Stimulated activated CD8-positive, alpha-beta memory T cell treated with anti-CD3 and anti-CD28 coated beads, Interleukin-12 subunit alpha, Interleukin-12 subunit beta, amount 100 ng/mL, for 4 hours (primary cell): ENCODE measurements around the gene PEX10.

Experiments used
- DNase-seq: peaks from one replicate; pipeline ENCODE4 v3.0.0-alpha.2; 2020; ENCODE audit warnings: low read depth

PEX10 gene

DNA sequence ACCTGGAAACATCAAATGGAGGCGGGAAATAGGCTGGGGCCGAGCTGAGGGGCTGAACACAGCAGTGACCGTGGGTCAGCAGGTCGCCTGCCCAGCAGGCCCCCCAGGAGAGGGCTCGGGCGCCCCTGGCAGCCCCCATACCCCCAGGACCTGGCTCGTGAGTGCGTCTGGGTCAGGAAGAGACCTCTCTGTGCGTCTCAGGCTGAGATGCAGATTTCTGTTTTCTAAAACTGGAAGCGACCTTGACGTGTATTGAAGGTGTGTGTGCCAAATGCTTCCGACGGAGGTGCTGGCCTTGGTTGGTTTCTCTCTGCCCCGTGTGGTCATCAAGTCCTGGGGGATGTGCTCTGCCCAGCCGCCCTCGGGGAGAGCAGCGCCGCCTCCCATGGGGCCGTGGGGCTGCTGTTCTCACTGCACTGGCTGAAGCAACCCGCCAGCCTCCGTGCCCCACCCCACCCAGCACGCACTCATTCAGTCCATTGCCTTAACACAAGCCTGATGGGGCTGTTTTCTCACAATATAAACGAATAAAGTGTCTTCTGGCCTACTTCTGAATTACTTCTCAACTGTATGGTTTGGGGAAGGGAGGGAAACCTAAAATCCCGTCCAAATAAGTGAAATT, 7.4 kb downstream of the PEX10 start:
- DNase-seq, result no peak

DNA sequence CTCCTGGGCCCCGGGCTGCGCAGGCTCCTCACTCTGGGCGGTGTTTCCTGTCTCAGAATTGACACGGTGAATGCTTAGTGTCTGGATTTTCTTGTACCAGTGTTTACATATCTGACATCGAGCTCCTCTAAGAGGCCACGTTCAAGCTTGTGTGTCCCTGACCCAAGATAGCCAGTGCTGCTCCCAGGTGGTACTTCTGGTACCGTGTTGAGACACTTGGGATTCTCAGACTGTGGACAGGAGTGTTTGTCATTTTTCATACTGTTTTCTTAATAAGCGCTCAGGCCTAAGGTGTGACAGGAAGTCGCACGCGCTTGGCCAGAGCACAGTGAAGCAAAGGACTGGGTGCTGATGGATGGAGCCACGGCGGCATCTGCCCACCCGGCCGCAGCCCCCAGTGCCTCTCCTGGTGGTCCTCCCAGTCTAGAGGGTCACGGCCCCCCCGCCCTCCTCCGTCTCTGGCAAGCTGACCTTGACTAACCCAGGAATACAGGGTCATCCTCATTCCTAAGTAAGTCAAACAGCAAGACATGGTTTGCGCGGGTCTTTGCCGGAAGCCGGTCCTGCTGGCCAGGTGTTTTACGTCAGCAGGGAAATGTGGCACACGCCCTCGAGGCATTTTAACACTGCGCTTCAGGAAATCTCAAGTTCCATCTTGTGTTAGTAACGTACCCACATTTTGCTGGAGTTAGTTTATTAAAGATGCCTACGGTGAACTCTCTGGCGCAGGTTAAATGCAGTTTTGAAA, 8.0 kb downstream of the PEX10 start:
- DNase-seq, result no peak

DNA sequence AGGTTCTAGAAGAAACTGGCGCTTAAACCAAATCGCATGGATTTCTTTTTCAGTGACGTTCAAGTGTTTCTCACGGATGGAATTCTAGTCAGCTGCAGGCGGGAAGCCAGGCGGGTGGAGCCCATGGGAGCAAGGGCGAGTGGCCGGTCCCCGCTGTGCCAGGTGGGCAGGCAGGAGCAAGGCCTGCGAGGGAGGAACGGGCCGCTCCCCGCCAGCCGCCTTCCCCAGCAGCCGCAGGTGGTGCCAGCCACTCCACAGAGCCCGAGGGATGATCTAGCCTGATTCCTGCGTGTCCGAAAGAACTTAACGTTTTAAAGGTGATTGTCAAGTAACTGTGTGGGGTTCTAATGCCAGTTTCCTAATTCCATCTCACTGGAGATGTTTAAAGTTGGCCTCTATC, 9.1 kb downstream of the PEX10 start:
- DNase-seq, result no peak

DNA sequence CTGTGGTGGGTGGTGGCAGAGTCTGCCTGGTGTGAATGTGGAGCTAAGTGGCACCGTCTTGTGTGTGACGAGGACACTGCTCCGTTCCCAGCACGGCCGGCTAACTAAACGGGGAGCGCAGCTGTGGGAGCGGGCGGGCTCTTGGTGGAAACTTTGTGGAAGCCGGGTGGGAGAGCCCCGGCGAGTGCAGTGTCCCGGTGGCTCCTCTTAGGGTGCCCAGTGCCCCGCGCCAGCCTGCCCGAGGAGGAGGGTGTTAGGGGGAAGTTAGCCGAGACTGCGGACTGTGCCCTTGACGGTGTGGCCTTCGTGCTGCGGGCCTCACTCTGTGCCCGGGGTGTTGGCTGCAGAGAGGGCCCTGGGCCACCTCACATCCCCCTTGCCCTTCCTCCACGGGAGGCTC, 9.9 kb downstream of the PEX10 start:
- no peak for DNase-seq

DNA sequence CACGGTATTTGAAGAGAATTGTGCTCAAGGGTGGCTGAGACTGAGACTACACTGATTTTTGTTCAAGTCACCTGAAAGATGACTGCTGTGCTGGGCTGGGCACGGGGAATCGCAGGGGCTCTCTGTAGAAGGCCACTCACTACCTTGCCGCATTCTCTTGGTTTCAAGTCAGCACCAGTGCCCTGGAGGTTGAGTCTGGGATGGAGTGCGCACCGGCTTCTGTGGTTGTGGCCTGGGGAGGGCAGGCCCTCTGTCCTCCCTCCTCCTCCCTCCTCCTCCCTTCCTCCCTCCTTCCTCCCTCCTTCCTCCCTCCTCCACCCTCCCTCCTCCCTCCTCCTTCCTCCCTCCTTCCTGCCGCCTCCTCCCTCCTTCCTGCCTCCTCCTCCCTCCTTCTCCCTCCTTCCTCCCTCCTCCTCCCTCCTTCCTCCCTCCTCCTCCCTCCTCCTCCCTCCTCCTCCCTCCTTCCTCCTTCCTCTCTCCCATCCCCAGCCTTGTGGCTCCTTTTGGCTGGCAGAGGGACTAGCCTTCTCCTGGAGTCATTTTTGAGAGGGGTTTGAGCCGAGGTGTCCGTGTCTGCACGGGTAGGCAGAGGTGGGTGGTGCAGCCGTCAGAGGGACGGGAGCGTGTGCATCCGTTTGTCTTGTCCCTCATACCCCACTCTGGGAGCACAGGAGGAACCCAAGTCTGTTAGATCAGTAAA, 11.3 kb downstream of the PEX10 start:
- no peak for DNase-seq

DNA sequence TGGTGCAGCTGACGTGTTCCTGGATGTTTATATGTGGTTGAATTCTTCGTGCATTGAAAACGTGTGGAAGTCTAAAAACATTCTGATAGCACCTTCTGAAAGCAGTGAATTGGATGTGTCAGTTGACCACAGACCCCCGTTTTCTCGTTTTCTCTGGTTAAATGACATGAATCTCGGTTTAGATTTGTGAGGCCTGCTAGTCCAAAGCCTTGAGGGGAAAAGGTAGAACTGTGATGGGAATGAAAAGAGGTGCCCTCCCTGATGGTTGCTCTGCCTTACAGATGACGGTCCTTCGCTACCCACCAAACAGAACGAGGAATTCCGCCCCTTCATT, 11.8 kb downstream of the PEX10 start:
- no peak for DNase-seq

DNA sequence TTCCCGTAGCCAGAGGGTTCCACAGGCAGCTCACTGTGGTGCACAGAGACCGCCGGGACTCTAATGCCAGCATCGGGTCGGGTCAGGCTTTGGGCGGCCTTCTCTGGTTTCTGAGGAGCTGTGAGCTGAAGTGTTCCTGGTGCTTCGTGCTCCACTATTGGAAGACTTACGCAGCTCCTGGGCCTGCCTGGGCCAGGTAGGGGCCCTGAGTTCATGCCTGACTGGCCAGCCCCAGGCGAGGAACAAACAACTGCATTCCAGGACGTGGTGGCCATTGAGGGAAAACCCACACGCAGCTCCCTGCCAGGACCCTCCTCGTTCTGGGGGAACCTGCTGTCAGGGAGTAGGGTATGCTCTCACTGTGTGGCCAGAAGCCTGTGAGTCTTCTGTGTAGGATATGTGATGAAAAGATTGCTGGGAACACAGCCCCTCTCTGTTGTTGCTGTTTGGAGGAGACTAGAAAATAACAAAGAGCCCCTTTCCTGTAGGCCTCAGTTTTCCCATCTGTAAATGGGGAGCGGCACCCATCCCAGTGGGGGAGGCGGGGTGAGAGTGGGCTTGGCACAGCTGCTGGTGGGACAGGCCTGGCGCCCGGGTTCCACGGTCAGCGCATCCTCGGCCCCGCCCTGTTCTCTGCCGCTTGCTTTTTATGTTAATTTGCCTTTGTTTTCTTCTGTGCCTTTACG, 12.3 kb downstream of the PEX10 start:
- DNase-seq, result no peak

DNA sequence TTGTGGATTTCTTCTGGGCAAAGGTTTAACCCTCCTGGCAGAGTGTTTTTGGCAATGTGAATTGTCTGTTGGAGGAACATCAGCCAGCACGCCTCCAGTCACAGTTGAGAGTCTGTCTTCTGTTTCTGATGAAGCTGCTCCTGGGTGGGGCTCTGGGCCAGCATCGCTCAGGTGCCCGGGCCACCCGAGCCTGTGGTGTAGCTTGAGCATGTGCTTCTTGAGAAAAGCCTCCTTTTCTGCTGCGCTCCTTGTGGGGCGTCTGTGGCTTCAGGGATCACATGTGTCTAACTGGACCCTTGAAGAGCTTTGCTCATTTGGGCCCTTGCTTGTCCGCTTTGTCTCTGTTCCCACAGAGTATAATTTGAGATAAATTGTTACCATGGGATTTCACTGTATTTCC, 13.5 kb downstream of the PEX10 start:
- no peak for DNase-seq

DNA sequence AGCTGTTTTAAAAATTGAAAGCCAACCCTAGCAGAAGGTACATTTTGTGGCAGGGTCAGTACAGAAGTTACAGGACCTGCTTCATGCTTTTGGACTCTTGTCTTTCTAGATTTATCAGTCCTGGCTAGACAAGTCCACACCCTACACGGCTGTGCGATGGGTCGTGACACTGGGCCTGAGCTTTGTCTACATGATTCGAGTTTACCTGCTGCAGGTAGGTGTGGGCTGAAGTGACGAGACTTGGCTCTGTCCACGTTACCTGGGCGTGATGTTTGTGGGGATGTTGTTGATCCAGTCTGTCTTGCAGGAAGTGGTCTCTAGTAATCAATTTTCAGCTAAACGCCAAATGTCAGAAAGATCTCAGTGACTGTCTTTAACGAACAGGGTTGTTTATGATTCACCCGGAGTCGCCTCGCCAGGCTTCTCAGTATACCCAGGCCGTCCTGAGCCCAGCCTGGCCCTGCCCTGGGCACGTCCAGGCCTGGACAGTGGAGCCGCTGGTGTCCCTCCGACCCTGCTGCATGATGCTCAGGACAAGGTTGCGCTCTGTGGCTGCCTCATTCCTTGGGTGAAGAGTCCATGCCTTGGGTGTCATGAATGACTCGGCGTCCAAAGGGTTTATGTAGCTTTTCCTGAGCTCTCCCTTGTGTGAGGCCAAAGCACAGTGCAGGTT, 15.2 kb downstream of the PEX10 start:
- no peak for DNase-seq

DNA sequence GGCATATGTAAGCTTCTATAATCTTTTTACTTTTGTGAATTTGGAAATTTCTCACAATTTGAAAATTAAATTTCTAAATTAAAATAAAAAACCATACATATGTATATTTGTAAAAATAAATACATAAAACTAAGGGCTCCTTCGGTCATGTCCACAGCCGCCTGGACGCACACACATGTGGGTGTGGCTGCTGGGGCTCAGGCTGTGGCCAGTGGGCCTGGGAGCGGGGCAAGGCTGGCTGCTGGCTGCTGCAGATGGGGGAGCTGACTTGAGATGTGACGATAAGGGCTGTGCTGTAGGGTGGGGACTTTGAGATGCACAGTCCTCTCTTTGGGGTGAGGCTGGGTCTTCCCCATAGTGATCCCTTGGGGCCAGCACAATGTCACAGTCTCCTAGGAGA, 15.9 kb downstream of the PEX10 start:
- DNase-seq, result no peak

DNA sequence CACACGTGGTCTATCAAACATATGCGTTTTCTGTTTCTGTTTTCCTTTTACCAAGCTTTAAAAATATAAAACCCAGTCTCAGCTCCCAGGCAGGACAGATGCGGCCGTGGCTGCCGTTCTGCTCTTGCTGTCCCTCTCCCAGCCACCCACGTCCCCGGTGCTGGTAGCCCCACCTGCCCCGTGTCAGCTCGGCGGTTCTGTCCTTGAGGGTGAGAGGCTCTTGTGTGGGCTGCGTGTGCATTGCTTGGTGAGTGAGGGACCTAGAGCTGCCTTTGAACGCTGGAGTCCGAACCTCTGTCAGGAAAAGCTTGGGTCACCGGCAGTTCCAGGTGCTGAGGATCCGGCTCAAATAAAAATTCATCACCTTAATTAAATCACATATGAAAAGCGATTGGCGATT, 16.3 kb downstream of the PEX10 start:
- no peak for DNase-seq

DNA sequence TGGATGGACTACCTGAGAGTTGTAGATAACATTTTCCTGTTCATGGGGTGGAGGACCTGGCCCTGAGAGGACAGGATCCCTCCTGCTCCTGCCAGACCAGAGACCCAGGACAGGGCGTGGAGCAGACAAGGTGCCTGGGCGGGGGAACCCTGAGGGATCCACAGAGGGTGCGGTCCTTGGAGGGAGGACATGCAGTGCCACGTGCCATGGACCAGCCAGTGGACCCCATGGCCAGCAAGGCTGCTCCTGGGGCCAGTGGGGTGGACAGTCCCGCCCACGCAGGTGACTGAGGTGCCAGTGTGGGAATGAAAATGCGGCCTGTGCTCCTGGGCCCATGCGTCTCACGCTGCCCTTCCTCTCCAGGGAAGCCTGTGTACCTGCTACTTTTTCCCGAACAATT, 17.1 kb downstream of the PEX10 start:
- no peak for DNase-seq

DNA sequence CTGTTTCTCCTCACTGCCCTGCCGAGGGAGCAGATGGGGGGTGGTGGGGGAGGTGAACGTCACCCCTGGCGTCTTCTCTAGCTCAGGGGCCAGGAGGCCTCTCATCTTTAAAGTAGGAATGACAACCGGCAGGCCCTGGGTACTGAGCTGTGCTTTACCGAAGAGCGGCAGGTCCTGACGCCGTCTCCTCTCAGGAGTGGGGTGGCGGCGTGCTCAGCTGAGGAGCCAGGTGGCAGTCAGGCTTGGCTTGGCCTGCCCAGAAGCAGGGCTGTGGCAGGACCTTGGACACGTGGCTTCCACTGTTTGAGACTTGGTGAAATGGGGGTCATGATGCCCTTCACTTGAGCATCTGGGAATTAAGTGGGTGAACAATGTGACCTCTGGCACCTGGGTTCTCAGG, 17.6 kb downstream of the PEX10 start:
- no peak for DNase-seq

DNA sequence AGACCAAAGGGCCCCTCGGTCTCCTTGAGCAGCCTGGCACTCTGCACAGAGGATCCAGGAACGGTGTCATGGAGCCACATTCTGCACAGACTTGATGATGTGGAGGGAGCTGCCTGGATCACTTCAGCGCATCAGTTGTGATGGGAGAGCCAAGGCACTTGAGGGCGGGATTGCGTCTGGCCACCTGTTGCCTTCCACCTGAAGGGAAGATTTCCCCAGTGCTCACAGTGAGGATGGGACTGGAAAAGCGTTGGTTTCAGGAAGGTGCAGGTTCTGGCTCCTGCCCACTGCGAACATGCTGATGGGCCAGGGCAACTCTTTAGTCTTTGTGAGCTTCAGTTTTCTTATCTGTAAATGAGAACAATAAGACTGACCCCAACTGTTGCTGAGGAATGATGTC, 18.1 kb downstream of the PEX10 start:
- no peak for DNase-seq

DNA sequence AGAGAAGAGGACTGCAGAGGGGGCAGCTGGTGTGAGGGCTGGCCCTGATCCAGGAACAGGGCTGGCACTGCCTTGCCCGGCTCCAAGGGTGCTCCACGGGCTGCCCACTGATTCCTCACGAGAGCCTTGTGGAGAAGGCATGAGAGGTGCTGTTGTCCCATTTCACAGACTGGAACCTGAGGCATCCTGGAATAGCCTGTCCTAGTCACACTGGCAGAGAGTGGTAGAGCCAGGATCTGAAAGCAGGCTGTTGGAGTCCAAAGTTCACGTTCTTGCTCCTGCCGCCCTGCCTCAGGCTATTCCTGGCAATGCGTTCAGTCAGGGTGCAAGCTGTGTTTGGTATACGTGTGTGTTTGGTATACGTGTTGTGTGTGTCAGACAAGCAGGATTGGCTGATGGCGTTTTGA, 18.9 kb downstream of the PEX10 start:
- no peak for DNase-seq

DNA sequence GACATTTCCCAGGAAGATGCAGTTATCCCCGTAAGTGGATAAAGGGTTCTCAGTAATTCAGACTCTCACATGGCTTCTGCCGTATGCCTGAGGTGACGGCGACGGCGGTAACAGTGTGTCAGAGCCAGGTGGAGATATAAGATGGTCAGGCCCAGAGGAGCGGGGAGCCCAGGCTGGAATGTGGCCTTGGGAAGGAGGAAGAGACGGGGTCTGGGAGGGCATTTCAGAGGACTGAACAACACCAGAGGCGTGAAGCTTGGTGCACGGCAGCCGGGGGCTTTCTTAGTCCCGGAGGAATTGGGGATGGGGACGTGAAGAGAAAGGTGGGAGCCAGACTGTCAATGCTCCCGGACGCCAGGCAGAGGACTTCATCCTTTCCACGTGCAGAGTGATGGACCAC, 19.7 kb downstream of the PEX10 start:
- no peak for DNase-seq

DNA sequence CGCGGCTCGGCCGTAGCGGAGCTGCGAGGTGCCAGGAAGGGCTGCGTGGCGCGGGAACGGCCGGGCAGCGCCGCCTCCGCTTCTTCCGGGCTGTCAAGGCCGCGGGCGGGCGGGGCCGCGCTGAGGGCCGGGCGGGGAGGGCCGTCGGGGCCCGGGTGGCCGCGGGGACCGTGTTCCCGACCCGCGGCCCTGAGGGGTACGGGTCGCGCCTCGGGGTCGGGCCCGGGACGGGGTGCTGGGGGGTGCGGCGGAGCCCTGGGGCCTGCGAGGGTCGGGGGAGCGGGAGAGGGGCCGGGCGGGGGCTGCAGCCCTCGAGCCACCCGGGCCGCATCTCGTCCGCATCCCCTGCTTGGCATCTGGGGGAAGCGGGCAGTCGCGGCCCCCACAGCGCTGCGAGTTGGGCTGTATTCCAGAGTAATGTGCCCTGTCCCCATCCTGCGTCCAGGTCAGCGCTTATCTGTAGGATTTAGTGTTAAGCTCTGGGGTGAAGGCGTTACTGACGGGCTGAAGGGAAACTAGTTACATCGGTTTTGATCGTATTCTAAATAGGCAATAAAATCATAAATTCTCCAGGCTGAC, 20.3 kb downstream of the PEX10 start:
- DNase-seq, result no peak

DNA sequence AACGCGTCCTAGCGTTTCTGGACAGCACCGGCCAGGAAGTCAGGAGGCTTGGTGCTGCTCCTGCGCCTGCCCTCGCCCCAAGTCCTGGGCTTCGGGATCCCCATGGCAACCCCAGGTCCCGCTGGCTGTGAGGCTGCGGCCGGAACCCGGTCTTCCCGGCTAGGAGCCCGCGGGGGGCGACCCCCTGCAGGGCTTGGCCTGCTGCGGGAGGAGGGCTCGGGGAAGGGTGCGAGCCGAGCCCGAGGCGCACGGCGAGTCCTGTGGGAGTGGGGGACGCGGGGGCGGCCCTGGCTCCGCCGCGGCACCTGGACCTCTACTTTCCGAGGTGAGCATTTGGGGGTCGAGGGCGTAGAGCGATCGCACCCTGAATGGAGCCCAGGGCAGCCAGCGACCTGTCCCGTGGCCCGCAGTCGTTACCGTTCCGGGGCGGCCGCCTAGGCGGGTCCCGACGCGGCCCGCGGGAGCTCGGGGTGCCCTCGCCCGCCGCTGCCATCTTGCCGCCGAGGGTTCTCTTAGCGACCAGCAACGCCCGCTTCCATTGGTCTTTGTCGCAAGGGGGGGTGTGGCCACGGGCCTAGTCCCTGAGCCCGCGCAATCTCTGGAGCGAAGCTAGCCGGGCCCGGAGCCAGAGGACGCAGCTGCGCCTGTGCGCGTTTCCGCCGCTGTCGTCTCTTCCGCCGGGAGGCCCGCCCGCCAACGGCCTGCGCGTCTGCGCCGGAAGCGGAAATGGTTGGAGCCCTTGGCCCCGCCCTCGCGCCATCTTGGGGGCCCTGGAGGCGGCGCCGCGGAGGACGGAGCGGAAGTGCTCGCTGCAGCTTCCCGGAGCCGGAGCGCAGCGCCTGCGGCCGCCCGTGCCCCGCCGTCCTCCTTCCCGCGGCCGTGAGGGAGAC, 21.1 kb downstream of the PEX10 start, which contains the start of the genes MORN1 and RER1:
MORN1 (minus strand) TSS at position 514 of the 890 bp plus-strand sequence; CDS start at position 493, 21 bp downstream.
RER1 (plus strand) TSS at position 801 of the 890 bp plus-strand sequence. CDS start 3,950 bp downstream, outside the sequence.
- DNase-seq, result peak; percentile 99

DNA sequence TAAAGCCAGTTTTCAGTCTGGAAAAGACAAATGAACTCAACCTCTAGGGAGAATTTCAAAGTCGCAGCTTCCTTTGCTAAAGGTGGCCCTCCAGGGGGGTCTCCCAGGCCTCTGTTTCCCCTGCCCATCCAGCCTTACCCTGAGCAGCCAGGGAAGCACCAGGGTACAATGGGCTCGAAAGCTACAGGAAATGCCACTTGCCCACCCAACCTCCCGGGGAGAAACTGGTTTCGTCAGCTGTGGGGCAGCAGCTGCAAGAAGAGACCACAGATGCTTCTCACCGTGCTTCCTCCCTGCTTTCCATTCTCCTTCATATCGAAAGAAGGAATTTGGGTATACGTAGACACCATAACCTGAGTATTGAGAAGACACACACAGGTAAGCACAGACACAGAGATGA, 22.7 kb downstream of the PEX10 start:
- no peak for DNase-seq

DNA sequence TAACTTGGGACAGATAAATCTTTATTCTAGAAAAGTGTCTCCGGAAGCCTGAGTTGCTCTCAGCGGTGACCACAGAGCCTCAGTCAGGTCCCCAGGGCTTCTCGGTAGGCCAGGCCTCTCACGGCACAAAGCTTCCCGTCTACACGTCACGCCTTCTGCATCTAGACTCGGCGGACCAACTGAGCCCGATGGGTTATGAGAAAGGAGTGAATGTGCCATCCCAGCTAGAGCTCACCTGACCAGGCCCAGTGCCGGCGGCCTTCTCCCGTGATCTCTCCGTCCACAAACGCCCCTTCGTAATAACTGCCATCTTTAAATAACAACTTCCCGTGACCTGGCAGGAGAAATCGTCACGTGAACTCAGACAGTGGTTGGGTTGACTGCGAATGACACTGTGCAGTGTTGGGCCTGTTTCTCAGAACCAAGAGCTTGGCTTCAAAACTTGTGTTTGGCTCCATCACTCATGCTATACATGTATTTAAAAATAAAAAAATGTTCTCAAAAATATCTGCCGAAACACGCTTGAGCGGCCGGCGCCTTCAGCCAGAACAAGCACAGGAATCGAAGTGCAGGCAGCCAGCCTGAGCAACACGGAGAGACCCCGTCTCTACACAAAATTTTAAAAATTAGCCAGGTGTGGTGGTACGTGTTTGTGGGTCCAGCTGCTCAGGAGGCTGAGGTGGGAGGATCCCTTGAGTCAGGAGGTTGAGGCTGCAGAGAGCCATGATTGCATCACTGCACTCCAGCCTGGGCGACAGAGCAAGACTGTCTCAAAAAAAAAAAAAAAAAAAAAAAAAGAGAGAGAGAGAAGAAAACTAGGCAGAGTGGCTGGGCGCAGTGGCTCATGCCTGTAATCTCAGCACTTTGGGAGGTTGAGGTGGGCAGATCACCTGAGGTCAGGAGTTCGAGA, 24.1 kb downstream of the PEX10 start:
- DNase-seq, result no peak
